GM19328 (cell line): ENCODE measurements around the gene VRK1.
"Not testable (repeated sequence)": the region's sequence is repeated elsewhere in the genome, so short reads cannot be mapped to it uniquely, and the experiment has no call there.

ENCODE experiments used
- ATAC-seq: cut with Tn5 transposase; IDR thresholded peaks from one replicate; pipeline ENCODE4 v1.9.1; 2021; ENCODE audit warnings: mild to moderate bottlenecking, moderate library complexity; ENCODE audit not compliant: unreplicated experiment

Gene VRK1, protein sequence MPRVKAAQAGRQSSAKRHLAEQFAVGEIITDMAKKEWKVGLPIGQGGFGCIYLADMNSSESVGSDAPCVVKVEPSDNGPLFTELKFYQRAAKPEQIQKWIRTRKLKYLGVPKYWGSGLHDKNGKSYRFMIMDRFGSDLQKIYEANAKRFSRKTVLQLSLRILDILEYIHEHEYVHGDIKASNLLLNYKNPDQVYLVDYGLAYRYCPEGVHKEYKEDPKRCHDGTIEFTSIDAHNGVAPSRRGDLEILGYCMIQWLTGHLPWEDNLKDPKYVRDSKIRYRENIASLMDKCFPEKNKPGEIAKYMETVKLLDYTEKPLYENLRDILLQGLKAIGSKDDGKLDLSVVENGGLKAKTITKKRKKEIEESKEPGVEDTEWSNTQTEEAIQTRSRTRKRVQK

GRCh38 chr14:96796851-96797581, at the start of gene VRK1:
Gene VRK1, plus strand, starts transcription at chr14:96797382. Its CDS starts 36,090 bp downstream, at chr14:96833472.
- ATAC-seq: peak; percentile 97

- no peak for ATAC-seq
These were observed 49.6 kb upstream of the VRK1 start for GRCh38 chr14:96747608-96748007.

- ATAC-seq: no peak
These were observed 48.8 kb upstream of the VRK1 start for GRCh38 chr14:96748362-96748761.

GRCh38 chr14:96751505-96751904, 45.7 kb upstream of the VRK1 start:
- ATAC-seq: no peak

DNA sequence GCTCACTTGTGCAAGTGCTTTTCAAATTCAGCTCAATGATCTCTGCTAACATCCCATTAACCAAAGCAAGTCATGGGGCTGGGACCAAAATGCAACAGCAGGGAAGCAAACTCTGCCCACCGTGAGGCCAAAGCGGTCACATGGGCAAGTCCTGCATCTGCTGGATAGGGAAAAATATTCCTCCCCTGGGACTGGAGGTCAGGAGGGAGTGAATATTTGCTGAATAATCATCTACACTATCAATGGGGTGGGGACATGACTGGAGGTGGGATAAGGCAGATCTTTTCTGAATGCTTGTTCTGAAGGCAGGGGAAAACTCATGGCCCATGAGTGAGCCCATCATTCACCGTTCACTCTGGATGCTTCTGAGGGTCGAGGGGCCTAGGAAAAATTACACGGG, 45.1 kb upstream of the VRK1 start:
- no peak for ATAC-seq

- no peak for ATAC-seq
These were observed 44.6 kb upstream of the VRK1 start for GRCh38 chr14:96752594-96752993.

DNA sequence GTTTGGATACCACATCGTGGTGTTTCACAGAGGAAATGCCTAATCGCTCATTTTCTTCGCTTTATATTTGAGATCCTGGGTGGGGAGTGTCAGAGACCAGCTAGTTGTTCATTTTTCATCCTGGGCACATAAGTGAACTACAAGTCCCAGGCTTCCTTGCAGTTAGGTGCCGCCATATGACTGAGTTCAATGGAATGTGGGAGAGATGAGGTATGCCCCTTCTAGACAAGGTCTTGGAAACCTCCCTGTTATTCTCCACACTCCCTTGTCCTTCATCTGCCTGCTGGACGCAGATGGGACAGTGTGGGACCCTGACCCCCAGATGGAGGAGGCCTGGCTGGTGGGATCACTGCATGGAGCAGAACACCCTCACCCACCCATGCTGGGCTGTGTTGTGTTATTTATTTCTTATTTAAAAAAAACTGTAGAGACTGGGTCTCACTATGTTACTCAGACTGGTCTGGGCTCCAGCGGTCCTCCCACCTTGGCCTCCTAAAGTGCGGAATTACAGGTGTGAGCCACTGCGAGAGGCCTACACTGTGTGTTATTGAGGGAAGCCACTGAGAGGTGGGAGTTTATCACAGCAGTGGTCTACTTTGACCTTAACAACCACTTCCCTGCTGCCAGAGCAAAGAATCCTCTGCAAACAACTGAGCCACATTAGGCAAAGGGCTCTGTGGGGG, 42.9 kb upstream of the VRK1 start:
- ATAC-seq: no peak

GRCh38 chr14:96754845-96755184, 42.4 kb upstream of the VRK1 start:
- no peak for ATAC-seq

DNA sequence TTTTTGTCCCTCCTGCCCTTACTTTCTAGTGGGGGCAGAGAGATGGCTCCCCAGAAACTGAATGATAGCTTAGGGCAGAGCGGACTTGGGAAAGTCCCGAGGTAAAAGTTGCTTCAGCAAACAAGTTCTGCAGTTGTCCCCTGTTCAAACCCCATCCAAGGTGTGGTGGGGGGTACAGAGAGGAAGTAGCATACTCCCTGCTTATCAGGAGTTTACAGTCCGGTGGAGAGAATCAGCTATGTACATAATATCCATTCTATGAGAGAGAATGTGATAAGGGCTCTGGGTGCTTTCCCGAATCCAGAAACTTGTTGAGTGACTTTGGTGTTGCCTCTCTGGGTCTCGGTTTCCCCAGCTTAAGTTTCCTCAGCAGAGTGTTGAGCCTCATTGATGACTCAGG, 40.4 kb upstream of the VRK1 start:
- no peak for ATAC-seq

- no peak for ATAC-seq
These were observed 39.7 kb upstream of the VRK1 start for GRCh38 chr14:96757456-96757855.

- ATAC-seq: no peak
These were observed 36.1 kb upstream of the VRK1 start for GRCh38 chr14:96761066-96761465.

DNA sequence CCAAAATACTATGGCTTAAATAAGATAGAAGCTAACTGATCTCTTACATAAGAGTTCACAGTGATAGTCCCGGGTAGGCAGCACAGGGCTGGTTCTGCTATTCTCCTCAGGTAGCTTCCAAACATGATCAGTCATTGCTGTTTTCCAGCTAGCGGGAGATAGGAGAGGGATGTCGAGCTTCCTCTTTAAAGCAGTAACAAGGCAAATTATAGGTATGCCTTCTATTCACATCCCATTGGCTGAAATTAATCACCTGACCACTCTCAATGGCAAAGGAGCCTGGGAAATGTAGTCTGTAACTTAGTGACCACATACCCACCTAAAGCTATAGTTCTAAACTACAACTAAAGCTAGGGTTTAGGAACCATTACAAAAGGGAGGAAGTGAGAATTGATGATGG, 34.5 kb upstream of the VRK1 start:
- peak; percentile 89 for ATAC-seq

DNA sequence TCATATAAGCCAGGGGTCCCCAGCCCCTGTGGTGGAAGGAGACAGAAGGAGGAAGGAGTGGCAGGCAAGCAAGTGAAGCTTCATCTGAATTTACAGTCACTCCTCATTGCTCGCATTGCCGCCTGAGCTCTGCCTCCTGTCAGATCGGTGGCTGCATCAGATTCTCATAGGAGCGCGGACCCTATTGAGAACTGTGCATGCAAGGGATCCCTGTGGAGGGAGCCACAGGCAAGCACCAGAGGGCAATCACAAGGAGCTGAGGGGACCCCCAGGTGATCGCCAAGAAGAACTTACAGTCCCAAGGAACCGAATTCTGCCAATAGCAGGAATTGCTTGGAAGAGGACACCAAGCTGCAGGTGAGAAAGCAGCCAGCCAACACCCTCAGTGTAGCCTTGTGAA, 33.2 kb upstream of the VRK1 start:
- ATAC-seq: no peak

DNA sequence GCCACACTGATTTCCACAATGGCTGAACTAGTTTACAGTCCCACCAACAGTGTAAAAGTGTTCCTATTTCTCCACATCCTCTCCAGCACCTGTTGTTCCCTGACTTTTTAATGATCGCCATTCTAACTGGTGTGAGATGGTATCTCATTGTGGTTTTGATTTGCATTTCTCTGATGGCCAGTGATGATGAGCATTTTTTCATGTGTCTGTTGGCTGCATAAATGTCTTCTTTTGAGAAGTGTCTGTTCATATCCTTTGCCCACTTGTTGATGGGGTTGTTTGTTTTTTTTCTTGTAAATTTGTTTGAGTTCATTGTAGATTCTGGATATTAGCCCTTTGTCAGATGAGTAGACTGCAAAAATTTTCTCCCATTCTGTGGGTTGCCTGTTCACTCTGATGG, 32.0 kb upstream of the VRK1 start:
- not testable (repeated sequence) for ATAC-seq

DNA sequence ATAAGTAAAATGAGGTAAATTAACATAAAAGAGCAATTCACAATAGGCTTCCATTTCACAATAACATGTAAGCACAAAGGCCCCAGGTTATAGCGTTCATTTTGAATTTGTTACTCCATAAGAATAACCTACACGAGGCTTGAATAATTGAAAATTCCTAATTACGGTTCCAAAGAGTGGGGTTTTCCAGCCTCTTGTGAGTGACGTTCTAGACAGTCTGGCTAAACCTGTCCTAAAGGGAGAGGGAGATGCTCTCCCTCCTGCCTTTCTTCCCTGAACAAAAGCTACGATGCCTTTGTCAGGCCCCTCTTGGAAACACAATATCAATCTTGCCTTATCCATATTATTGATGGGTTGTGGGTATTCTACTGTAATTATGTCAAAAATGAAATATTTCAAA, 24.3 kb upstream of the VRK1 start:
- ATAC-seq: no peak

DNA sequence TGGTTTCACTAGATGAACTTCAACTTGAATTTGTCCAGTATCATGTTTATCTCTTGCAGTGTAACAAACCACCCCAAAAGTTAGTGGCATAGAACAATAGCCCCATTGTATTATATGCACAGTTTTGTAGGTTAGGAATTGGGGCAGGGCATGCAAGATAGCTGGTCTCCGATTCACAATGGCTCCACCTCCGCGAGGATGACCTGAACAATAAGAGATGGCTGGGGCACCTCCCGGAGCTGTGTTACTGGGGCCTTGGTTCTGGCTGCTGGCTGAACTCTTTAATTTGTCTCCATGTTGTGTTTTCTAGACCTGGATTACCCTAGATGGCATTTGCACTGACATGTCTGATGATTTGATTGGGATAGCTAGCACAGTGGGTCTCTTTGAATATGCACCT, 20.4 kb upstream of the VRK1 start:
- no peak for ATAC-seq

- ATAC-seq: no peak
These were observed 16.7 kb upstream of the VRK1 start for GRCh38 chr14:96780500-96780899.

GRCh38 chr14:96781371-96781770, 15.8 kb upstream of the VRK1 start:
- ATAC-seq: no peak

- no peak for ATAC-seq
These were observed 14.7 kb upstream of the VRK1 start for GRCh38 chr14:96782436-96782835.

DNA sequence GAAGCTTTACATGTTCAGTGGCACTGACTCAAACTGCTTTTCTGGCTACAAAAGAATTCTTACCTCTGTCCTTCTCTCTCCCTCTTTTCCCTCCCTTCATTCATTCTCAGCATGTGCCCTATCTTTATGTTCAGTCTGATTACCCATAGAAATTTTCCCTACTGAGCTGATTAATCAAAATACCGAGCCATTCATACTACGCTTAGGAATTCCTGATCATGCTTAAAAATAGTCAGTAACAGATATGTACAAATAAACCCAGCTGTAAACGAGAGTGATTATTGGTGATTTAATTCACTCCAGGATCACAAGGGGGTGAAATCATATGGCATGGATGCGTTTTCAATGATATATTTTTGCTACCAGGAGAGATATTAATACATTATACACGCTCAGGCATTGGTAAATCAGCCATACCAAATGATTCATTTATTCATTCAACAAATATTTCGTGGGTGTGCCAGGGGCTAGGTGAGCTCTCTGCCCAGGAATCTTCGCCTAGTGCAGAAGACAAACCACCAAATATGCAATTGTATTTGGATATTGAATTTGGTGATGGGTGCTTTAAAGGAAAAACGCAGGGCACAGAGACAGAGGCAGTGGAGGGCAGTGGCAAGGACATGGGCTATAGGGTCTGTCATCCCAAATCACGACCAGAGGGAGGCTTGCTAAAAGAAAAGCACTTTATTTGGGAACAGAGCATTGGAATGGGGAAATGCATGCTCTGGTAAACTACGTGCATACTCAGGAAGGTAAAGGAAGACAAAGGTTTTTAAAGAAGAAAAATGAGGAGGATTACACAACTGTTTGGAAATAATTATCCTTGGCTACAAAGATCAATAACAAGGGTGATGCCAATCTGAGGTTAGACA, 13.9 kb upstream of the VRK1 start:
- no peak for ATAC-seq

GRCh38 chr14:96783915-96784224, 13.3 kb upstream of the VRK1 start:
- ATAC-seq: no peak
